Measurements from ENCODE around the gene PYGO2.
"Not testable (repeated sequence)": the region's sequence is repeated elsewhere in the genome, so short reads cannot be mapped to it uniquely, and the experiment has no call there.

Gene PYGO2

DNA sequence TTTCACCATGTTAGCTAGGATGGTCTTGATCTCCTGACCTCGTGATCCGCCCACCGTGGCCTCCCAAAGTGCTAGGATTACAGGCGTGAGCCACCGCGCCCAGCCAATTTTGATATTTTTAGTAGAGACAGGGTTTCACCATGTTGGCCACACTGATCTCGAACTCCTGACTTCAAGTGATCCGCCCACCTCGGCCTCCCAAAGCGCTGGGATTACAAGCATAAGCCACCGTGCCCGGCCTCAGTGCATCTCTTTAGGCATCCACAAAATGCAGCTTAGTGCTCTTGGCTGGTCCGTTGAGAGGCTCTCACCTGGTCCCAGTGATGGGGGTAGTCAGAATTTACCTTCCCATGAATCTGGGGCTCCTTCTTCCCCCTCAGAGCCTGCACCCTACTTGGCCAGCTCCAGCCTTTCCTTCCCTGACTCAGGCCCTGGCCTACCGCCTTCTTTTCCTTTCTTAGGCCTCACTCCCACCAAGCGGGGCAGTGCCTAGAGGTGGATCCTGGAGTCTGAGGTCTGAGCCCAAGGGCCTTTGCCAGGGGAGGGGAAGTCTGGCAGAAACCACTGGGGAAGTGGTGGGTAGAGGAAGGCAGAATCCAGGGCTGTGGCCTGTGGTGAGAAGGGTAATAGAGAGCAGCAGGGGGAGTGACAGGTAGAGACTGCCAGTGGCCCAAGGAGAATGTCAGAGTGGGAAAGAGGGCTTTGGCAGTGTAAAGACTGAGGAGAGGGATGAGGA lies 35.6 kb upstream of the PYGO2 start:
- H3K4me3 ChIP-seq (ENCODE audit: low read length), result no peak overlapping the region
- no peak overlapping the region for H2AFZ ChIP-seq (ENCODE audit: low read depth, low read length)
- H4K20me1 ChIP-seq (ENCODE audit: insufficient read depth, low read length), result no peaks in the 10 kb centered on the region
- no peaks in the 10 kb centered on the region for H3K27me3 ChIP-seq (ENCODE audit: low read depth, low read length)
- no peaks in the 10 kb centered on the region for H3K9me3 ChIP-seq (ENCODE audit: insufficient read depth, low read length)
- no peak overlapping the region for H3K9ac ChIP-seq (ENCODE audit: low read length)
- H3K4me2 ChIP-seq (ENCODE audit: low read length), result peak overlapping the region; percentile 13
- no peak overlapping the region for H3K27ac ChIP-seq (ENCODE audit: low read length)
- H3K79me2 ChIP-seq (ENCODE audit: low read length), result no peaks in the 10 kb centered on the region
- TF ChIP-seq CTCF (IDR thresholded peaks at IDR 0.05; ENCODE audit: low read depth, low read length), result no peak
- no peak for TF ChIP-seq EZH2phosphoT487 (IDR thresholded peaks at IDR 0.05; ENCODE audit: low read depth)
- H3K4me1 ChIP-seq (ENCODE audit: low read length), result peaks cover 28% of the 10 kb centered on the region
- H3K36me3 ChIP-seq (replicated peaks; ENCODE audit: low read depth, low read length), result no peaks in the 10 kb centered on the region

- H3K4me3 ChIP-seq (ENCODE audit: low read length); H3K9me3 ChIP-seq (ENCODE audit: insufficient read depth, low read length); H3K27me3 ChIP-seq (ENCODE audit: low read depth, low read length); H3K9ac ChIP-seq (ENCODE audit: low read length); H3K36me3 ChIP-seq (replicated peaks; ENCODE audit: low read depth, low read length); H3K4me2 ChIP-seq (ENCODE audit: low read length); H4K20me1 ChIP-seq (ENCODE audit: insufficient read depth, low read length); H2AFZ ChIP-seq (ENCODE audit: low read depth, low read length); H3K27ac ChIP-seq (ENCODE audit: low read length); H3K79me2 ChIP-seq (ENCODE audit: low read length): not testable (repeated sequence)
- peaks cover 28% of the 10 kb centered on the region for H3K4me1 ChIP-seq (ENCODE audit: low read length)
- TF ChIP-seq CTCF (IDR thresholded peaks at IDR 0.05; ENCODE audit: low read depth, low read length), result peak; percentile 34
Observed at GRCh38 chr1:154995301-154995983, 33.9 kb upstream of the PYGO2 start.

DNA sequence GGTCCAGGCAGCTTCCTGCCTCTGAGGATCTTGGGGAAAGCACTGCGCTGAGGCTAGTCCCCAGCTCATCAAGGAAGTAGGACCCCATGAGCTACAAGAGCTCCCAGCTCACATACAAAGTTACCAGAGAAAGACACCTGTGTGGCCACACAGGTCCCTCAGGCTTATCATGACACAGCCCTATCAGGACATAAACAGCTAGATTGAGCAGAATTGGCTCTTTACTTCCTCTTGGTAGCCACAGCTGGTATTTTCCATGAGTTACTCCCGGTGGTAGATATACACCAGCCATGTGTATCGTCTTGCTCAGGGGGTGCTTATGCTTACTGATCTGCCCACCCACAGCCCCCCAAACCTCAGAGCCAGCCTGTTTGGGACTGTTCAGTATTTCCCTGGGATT lies 33.0 kb upstream of the PYGO2 start:
- H3K79me2 ChIP-seq (ENCODE audit: low read length), result no peaks in the 10 kb centered on the region
- no peak overlapping the region for H3K9ac ChIP-seq (ENCODE audit: low read length)
- H3K4me2 ChIP-seq (ENCODE audit: low read length), result no peak overlapping the region
- no peaks in the 10 kb centered on the region for H3K9me3 ChIP-seq (ENCODE audit: insufficient read depth, low read length)
- H3K4me1 ChIP-seq (ENCODE audit: low read length), result peaks cover 24% of the 10 kb centered on the region
- H3K27me3 ChIP-seq (ENCODE audit: low read depth, low read length), result no peaks in the 10 kb centered on the region
- H2AFZ ChIP-seq (ENCODE audit: low read depth, low read length), result no peak overlapping the region
- no peak overlapping the region for H3K4me3 ChIP-seq (ENCODE audit: low read length)
- peaks cover 5% of the 10 kb centered on the region for H3K36me3 ChIP-seq (replicated peaks; ENCODE audit: low read depth, low read length)
- no peaks in the 10 kb centered on the region for H4K20me1 ChIP-seq (ENCODE audit: insufficient read depth, low read length)
- TF ChIP-seq CTCF (IDR thresholded peaks at IDR 0.05; ENCODE audit: low read depth, low read length) (no peak), EZH2phosphoT487 (IDR thresholded peaks at IDR 0.05; ENCODE audit: low read depth) (no peak)
- H3K27ac ChIP-seq (ENCODE audit: low read length), result no peak overlapping the region

DNA sequence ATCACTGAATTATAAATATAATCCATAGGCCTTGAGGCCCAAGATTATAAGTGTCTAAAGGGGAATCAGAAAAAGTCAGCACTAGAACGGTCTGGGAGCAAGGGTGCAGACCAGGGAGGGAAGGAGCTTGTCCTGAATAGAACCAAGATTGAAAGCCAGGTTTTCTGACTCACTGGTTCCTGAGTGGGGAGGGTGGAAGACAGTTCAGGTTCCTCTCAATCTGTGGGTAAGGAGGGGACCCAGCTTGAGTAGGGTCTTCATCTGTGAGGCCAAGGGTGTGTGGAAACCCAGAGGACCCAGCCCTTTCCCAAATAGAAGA lies 32.6 kb upstream of the PYGO2 start:
- H3K27me3 ChIP-seq (ENCODE audit: low read depth, low read length), result no peaks in the 10 kb centered on the region
- H3K9me3 ChIP-seq (ENCODE audit: insufficient read depth, low read length), result no peaks in the 10 kb centered on the region
- H3K27ac ChIP-seq (ENCODE audit: low read length), result no peak overlapping the region
- no peak overlapping the region for H3K9ac ChIP-seq (ENCODE audit: low read length)
- no peak overlapping the region for H3K4me2 ChIP-seq (ENCODE audit: low read length)
- H4K20me1 ChIP-seq (ENCODE audit: insufficient read depth, low read length), result no peaks in the 10 kb centered on the region
- TF ChIP-seq CTCF (IDR thresholded peaks at IDR 0.05; ENCODE audit: low read depth, low read length) (no peak), EZH2phosphoT487 (IDR thresholded peaks at IDR 0.05; ENCODE audit: low read depth) (no peak)
- H3K36me3 ChIP-seq (replicated peaks; ENCODE audit: low read depth, low read length), result peaks cover 8% of the 10 kb centered on the region
- H3K79me2 ChIP-seq (ENCODE audit: low read length), result no peaks in the 10 kb centered on the region
- no peak overlapping the region for H3K4me3 ChIP-seq (ENCODE audit: low read length)
- peaks cover 23% of the 10 kb centered on the region for H3K4me1 ChIP-seq (ENCODE audit: low read length)
- no peak overlapping the region for H2AFZ ChIP-seq (ENCODE audit: low read depth, low read length)

Data from OCI-LY3 (cell line).